Body of pancreas (tissue), 4 donors: ENCODE measurements around the gene ABCB10.

Source experiments
- CTCF ChIP-seq, 7 experiments: fragments of 450-650 bp in 4 of 7; fragments of 200-600 bp in 3 of 7; sonication (generic) in 3 of 7; IDR thresholded peaks; one replicate each; pipeline ENCODE4 v1.5.1; 2016 to 2019; ENCODE audit warnings: antibody characterized with exemption in 7 of 7
- POLR2A ChIP-seq, 3 donors: fragments of 450-650 bp; IDR thresholded peaks; one replicate each; pipeline ENCODE4 v1.6.1; 2016; ENCODE audit warnings: antibody characterized with exemption in 3 of 3, mild to moderate bottlenecking in 2 of 3

GRCh38 chr1:229537894-229538293, 20.6 kb downstream of the ABCB10 start:
- TF ChIP-seq CTCF (IDR thresholded peaks at IDR 0.05) (no peak), POLR2A (IDR thresholded peaks at IDR 0.05) (no peak)
